Hair follicular keratinocyte (primary cell): Measurements from ENCODE around the gene RFX1. TPM values are rescaled to one million over a fixed set of nuclear protein-coding genes. Genes with fewer than 3 reads are reported as not detected.

Source experiments
- total RNA-seq: library from RNA; depleted of rRNA; stranded (reverse); fragments of >200 nt; gene quantifications from 2 replicates; pipeline ENCODE4 v1.2.3, GENCODE V29; 2015

Gene RFX1
- total RNA-seq: 2.6 and 2.8 TPM in 2 replicates

GRCh38 chr19:14006085-14006765 lies at the start of gene RFX1:
TSS of gene RFX1 (minus strand) at chr19:14006320. CDS start at chr19:13993843, 12,477 bp downstream.

GRCh38 chr19:14031719-14032480 lies 25.8 kb upstream of the RFX1 start, which contains the start of gene IL27RA:
TSS of gene IL27RA (plus strand) at chr19:14031762. CDS start at chr19:14031873, 111 bp downstream.

GRCh38 chr19:14027856-14028450 lies 21.8 kb upstream of the RFX1 start, which contains the start of gene RLN3:
TSS of gene RLN3 (plus strand) at chr19:14028148. CDS start at chr19:14028205, 57 bp downstream.

GRCh38 chr19:13952154-13952930 lies 53.8 kb downstream of the RFX1 start, which contains the start of gene DCAF15:
TSS of gene DCAF15 (plus strand) at chr19:13952509. CDS start at chr19:13952513, 4 bp downstream.

GRCh38 chr19:13938301-13939064 lies 67.6 kb downstream of the RFX1 start, which contains the start of gene PODNL1:
TSS of gene PODNL1 (minus strand) at chr19:13938417. CDS start at chr19:13938181, 236 bp downstream.

Other genes starting within 250 kb of the RFX1 start
- gene MRI1, start 241.8 kb downstream of the RFX1 start, total RNA-seq: 35.5 and 38.2 TPM in 2 replicates
- 187 and 305 TPM in 2 replicates for gene C19orf53, start 231.9 kb downstream of the RFX1 start, total RNA-seq
- 3.8 and 6.7 TPM in 2 replicates for gene ZSWIM4, start 210.9 kb downstream of the RFX1 start, total RNA-seq
- gene NANOS3, start 129.2 kb downstream of the RFX1 start, total RNA-seq: 0.39 TPM in 1 of 2 replicates, not detected in the other
- 0.04 TPM in 1 of 2 replicates, not detected in the other for gene BRME1, start 100.2 kb downstream of the RFX1 start, total RNA-seq
- gene CC2D1A, start 100.1 kb downstream of the RFX1 start, total RNA-seq: 19.5 and 24.7 TPM in 2 replicates
- 0.16 and 0.23 TPM in 2 replicates for gene PODNL1, start 67.9 kb downstream of the RFX1 start, total RNA-seq
- gene DCAF15, start 53.8 kb downstream of the RFX1 start, total RNA-seq: 29.4 and 34.6 TPM in 2 replicates
- not detected in 2 replicates for gene RLN3, start 21.8 kb upstream of the RFX1 start, total RNA-seq
- 7.1 and 9.0 TPM in 2 replicates for gene IL27RA, start 25.4 kb upstream of the RFX1 start, total RNA-seq
- not detected in 2 replicates for gene PALM3, start 55.8 kb upstream of the RFX1 start, total RNA-seq
- 0.08 and 1.5 TPM in 2 replicates for gene MISP3, start 66.5 kb upstream of the RFX1 start, total RNA-seq
- not detected in 2 replicates for gene C19orf67, start 79.5 kb upstream of the RFX1 start, total RNA-seq
- gene SAMD1, start 84.4 kb upstream of the RFX1 start, total RNA-seq: 24.2 and 25.8 TPM in 2 replicates
- 32.6 and 36.2 TPM in 2 replicates for gene PRKACA, start 111.4 kb upstream of the RFX1 start, total RNA-seq
- gene ASF1B, start 130.3 kb upstream of the RFX1 start, total RNA-seq: 9.4 and 43.2 TPM in 2 replicates
- gene ADGRL1, start 199.8 kb upstream of the RFX1 start, total RNA-seq: 1.2 and 2.3 TPM in 2 replicates